NCI-H2081 treated with DMSO at 0.1 percent for 48 hours (cell line): ENCODE results near the gene CAPZB.

Experiments used
- DNase-seq: peaks from one replicate; lab custom pipeline; 2025; lab: John Stamatoyannopoulos, UW

CAPZB gene

GRCh38 chr1:19385221-19385620 lies 100.1 kb downstream of the CAPZB start:
- DNase-seq, result no peak

- no peak for DNase-seq
Measured at GRCh38 chr1:19384772-19385187, 100.6 kb downstream of the CAPZB start.

GRCh38 chr1:19384113-19384512 lies 101.2 kb downstream of the CAPZB start:
- DNase-seq, result no peak

- no peak for DNase-seq
Measured at GRCh38 chr1:19382222-19382621, 103.1 kb downstream of the CAPZB start.

GRCh38 chr1:19381261-19381660 lies 104.1 kb downstream of the CAPZB start:
- DNase-seq, result no peak

GRCh38 chr1:19377812-19378718 lies 107.3 kb downstream of the CAPZB start:
- DNase-seq, result no peak

GRCh38 chr1:19376428-19377372 lies 108.6 kb downstream of the CAPZB start:
- no peak for DNase-seq

- DNase-seq, result no peak
Measured at GRCh38 chr1:19375631-19376400, 109.5 kb downstream of the CAPZB start.

GRCh38 chr1:19374926-19375325 lies 110.4 kb downstream of the CAPZB start:
- DNase-seq, result no peak

- no peak for DNase-seq
Measured at GRCh38 chr1:19374083-19374801, 111.1 kb downstream of the CAPZB start.

GRCh38 chr1:19373211-19374082 lies 111.9 kb downstream of the CAPZB start:
- no peak for DNase-seq

- DNase-seq, result no peak
Measured at GRCh38 chr1:19372602-19373001, 112.7 kb downstream of the CAPZB start.

- no peak for DNase-seq
Measured at GRCh38 chr1:19372136-19372514, 113.2 kb downstream of the CAPZB start.

- DNase-seq, result no peak
Measured at GRCh38 chr1:19371226-19372135, 113.9 kb downstream of the CAPZB start.

- DNase-seq, result no peak
Measured at GRCh38 chr1:19370453-19371170, 114.7 kb downstream of the CAPZB start.

GRCh38 chr1:19369396-19370090 lies 115.8 kb downstream of the CAPZB start:
- no peak for DNase-seq

GRCh38 chr1:19368964-19369363 lies 116.4 kb downstream of the CAPZB start:
- no peak for DNase-seq

GRCh38 chr1:19368050-19368449 lies 117.3 kb downstream of the CAPZB start:
- no peak for DNase-seq
